NCI-H2227 treated with DMSO at 0.1 percent for 48 hours (cell line): ENCODE data around the gene DSCAML1.
A peak's percentile ranks its signal among the peaks of the same experiment; 100 is the strongest.

ENCODE experiments used
- DNase-seq: peaks from one replicate; lab custom pipeline; 2025; lab: John Stamatoyannopoulos, UW

The DSCAML1 gene

DNA sequence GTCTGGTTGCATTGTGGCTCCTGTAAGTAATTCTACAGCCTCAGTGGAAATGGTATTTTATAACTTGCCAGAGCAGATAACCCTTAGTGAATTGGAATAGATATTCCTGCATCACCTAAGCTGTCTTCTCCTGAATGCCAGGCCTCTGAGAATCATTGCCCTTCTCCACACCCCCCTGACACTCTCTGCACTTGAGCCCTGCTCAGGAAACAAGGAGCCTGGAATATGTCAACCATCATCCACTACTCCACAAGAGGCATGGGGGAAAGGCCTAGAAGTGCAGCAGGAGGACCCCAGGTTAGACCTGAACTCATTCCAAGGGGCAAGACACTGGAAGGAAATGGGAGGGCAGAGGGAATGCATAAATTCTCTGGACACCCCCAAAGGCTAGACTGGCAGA is 72.4 kb downstream of the DSCAML1 start:
- no peak for DNase-seq

DNA sequence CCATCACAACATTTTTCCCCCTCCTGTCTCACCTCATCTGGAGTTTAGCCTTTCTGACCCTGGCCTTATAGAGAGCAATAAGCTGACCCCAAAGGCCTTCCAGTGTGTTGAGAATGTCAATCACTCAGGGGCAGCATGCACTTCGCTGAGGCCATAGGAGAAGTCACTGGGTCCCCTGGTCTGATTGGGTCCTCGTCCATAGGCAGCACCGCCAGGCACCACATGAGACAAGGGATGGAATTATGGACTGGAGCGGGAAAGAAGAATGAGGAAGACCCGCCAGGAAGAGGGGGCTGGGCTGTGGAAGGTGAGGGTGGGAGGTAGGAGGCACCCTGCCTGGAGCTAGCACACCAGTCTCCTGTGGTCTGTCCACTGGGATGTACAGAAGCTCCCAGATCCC is 72.9 kb downstream of the DSCAML1 start:
- DNase-seq, result no peak

DNA sequence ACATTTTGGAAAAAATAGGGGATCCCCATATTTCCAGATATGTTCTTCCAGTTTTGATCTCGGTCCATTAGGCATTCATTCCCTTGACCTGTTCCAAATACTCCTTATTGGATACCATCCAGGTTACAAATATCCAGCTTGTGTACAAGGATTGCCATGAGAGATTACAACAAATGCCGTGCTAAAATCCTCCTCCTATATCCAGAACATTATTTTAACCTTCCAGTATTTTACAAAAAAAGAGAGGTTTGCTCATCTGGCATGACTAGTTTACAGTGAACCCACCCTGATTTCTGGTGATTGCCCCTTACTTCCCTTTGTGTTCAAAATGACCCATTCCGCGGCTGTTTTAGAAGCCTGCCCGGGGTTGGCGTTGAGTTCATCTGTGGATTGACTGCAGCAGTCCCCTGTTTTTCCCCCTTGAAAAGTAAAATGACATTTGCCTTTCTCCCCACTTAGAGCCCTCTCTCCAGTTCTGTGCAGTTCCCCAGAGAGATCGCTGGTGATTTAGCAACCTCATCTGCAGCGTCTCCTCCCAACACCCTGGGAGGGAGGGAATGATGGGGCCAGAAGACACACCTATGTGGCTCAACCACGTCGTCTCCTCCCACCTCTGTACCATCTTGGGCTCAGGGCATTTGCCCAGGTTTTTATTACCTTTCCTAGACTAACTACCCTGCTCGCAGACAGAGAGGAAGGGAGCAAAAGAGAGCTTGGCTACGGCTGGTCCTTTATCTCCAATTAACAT is 73.6 kb downstream of the DSCAML1 start:
- peak; percentile 13 for DNase-seq

DNA sequence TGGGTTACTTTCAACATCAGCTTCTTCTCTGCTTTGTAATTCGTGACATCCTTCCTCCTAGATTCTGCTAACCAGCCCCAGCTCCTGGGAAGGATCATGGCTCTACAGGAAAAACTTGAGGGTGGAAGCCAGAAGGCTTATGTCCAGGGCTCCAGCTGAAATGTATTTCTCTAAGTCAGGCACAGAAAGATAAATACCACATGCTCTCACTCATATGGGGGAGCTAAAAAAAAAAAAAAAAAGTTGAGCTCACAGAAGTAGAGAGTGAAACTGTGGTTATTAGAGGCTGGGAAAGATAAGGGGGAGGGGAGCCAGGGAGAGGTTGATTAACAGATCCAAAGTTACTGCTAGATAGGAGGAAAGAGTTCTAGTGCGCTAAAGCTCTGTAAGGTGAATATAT is 74.9 kb downstream of the DSCAML1 start:
- no peak for DNase-seq

DNA sequence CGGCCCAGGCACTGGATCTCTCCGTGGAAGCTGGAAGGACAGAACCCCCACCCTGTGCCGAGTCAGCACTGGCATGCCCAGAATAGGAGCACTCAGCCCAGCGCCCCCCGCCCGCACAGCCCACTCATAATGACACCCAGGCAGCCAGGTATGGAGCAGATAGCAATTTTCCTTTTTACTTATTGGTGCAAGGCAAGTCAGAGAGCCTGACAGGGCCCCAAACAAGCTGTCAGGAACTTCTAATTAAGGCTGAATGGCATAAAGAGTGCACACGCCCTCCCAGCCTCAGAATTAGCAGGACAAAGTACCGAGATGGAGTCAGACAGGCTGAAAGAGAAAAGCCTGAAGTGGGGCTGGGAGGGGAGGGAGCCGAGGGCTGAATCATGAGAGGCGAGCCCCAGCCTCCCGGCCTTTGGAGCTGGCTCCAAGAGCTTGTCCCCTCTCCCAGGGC is 76.9 kb downstream of the DSCAML1 start:
- DNase-seq, result peak; percentile 84

DNA sequence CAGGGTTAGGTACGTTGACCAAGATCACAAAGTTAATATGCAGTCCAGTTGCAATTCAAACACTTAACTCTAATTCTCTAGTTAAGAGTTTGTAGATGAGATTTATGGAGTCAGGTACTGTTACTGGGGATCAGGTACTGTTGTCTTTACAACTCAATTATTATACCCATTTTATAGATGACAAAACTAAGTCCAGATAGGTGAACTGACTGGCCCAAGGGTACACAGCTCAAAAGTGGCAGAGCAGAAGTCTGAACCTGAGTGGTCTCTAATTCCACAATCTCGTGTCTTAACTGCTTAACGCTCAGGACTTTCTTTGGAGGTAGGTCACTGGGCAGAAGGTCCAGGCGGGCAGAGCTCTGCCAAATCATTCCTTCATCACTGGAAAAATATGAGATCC is 77.5 kb downstream of the DSCAML1 start:
- no peak for DNase-seq

DNA sequence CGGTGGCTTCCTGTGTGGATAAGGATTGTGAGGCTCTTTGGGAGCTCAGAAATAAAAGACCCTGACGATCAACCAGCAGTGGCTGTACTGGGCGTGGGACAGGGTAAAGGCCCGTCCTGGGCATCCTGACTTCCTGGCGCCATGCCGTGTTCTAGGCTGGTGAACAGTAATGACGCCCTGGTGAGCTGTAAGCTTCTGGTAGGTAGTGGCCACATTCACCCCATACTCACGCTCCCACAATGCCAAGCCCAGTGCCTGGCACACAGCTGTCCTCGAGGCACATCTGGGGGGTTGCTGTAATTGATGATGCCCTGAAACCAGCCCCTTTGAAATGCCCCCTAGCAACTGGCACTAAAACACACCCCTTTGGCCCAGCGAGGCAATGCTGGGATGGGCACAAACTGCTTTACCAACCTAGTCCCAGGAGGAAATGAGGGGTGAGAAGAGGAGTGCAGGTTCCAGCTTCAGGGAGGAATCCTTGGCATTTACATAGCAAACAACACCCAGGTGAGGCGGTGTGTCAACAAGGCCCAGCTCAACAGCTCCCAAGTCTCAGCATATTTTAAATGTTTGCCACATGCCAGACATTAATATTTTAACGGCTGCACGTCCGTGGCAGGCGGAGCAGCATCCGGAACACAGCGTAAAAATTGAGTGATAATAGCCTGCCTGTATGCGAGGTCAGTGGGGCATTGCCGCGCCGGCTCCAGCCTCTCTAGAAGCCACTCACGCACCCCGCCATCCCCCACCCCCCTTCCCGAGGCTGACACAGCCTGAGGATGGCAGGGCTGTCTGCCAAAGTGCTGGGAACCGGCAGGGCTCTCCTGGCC is 79.3 kb downstream of the DSCAML1 start:
- peak; percentile 62 for DNase-seq

DNA sequence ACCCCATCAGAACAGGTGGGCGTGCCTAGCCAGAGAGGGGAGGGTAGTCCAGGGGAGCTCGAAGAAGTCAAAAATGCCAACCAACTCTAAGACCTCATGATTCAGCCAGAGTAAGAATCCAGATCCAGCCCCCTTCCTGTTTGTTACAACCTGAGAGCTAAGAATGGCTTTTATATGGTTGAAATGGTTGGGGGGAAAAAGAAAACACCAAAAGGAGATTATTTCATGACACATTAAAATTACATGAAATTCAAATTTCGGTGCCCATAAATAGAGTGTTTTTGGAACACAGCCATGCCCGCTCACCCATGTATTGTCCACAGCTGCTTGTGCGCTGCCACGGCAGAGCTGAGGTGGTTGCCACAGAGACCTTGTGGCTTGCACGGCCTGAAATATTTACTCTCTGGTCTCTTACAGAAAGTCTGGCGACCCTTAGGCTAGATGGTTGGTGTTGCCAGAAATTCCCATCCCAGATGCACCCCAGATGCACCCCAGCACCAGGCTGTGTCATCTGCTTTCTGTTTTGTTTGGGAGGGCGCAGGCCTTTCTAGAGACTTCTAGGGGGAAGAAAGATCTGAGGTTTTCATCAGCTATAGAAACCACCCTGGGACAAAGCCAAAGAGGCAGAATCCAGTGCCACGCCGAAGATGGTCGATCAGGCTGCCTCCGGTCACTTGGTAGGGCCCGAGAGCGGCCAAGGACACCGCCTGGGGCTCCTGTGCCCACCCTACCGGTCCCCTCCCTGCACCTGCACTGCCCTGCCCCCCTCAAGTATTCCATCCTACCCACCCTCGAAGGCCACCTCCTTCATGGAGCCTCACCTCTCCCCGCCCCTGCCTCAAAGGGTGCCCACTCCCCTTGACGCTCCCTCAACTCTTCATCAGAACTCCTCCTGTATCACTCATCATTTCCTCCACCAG is 80.2 kb downstream of the DSCAML1 start:
- DNase-seq, result no peak

DNA sequence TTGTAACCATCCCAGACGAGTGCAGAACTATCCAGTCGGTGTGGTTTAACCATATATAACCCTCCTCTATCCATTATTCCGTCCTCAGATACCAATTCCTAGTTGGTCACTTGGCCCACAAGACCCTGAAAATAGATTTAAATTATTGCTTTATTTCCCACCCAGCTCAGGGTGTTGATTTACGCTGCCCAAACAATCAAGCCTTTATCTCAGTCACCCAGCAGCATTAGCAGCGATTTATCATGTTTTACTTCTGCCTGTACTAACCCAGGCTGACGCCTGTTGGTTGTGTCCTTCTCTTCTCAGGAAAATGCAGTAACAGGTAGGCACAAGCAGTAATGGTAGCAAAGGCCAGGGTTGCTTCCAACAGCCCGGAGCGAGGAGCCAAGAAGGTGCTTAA is 81.2 kb downstream of the DSCAML1 start:
- DNase-seq, result no peak

DNA sequence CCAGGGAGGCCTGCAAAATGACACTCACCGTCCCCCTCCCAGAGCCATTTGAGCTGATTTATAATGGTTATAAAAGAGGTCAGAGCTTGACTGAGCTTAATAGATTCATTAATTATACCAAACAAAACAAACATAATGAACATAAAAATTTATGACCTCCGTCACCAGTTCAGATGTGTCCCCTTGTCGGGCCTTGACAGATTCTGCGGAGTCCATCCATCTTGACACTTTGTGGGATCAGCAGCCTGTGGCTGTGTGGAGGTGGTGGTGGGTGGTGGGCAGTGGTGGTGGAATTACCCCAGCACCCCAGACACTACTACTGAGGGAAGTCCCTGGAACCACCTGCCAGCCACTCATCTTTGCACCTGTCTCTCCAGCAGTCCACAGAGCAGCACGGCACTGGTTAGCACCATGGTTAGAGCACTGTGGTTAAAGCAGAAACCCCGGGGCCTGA is 83.5 kb downstream of the DSCAML1 start:
- DNase-seq, result no peak

DNA sequence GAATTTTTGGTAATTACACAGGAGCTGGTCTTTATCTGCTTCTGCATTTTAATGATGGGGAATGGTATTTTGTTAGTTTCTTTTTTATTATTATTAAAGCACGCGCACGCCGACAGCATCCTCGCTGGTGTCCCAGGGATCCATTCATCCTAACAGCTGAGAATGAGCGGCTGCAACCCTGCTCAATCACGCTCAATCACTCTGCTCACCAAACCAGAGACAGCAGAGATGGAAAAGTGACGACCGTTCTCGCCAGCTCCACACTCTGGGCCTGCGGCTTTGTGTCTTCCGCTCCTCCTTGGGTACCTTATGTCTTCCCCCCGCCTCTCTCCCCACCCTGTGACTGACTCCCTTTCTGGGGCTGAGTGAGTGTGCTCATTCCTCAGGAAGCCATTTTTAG is 84.5 kb downstream of the DSCAML1 start:
- DNase-seq, result no peak

DNA sequence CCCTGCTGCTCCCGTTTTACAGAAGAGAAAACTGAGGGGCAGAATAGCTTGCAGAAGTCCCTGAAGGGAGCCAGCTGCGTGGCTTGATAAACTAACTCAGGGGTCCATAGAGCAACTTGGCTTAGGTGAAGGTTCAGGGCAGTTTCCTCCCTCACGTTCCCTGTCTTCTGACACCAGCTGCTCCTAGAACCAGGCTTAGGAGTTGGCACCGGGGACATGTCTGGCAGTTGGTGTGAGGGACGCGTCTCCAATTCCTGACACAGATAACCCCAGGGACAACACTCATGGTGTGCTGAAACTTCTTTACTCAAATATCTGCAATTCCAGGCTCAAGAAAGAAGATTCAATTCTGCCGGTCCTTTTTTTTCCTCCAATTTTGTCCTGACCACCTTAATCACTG is 85.7 kb downstream of the DSCAML1 start:
- no peak for DNase-seq

DNA sequence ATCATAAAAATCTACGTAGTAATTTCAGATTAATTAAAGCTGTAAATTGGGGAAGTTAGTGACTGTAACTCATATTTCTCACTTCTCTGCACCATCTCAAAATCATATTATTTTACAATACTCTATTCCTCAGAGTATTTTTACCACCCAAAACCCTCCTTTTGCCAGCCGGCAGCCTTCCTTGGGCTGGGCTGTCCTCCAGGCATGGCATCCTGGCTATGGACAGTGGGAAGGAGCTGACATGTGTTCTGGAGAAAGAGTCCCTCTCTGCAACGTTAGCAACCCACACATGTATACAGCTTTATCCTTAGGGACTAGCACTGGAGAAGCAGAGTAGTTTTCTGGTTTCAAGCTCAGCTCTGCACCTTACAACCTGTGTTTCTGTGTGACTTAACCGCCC is 86.8 kb downstream of the DSCAML1 start:
- DNase-seq, result no peak

DNA sequence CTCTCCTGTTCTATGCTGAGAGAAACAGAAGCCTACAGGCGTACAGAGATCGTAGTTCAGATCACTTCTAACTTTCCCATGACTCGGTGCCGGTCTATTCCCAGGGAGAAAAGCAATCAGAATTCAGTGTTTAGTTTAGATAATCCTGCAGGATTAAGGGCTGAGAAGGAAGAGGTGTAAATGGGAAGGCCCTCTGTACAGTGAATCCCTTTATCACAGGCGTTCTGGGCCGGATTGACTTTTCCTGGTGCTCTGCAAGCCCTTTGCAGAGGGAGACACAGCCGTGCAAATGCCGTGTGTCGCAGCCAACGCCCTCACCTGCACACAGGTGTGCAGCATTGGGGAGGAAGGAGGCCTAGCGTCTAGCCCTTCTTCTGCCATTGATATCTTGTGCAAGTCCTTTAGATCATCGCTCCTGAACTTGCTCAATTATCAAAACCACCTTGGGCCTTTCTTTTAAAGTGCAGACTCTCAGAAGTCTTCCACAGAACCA is 90.6 kb downstream of the DSCAML1 start:
- DNase-seq, result no peak

DNA sequence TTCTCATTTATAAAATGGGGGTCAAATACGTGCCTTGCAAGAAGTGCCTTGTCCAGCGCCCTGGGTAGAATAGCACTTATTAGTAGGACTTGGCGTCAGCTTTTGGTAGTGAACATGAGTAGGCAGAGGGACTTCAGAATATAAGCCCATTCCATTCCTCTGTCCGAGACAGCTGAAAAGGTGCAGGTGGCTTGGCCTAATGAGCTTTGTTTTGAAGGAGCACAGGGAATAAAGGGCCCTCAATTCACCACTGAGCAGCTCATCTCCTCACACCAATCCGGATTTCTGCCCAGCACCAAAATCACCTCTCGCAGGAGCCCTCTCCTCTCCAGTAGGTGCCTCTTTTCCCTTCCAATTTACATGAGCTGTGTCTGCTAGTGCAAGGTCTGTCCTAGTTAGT is 91.2 kb downstream of the DSCAML1 start:
- DNase-seq, result no peak

DNA sequence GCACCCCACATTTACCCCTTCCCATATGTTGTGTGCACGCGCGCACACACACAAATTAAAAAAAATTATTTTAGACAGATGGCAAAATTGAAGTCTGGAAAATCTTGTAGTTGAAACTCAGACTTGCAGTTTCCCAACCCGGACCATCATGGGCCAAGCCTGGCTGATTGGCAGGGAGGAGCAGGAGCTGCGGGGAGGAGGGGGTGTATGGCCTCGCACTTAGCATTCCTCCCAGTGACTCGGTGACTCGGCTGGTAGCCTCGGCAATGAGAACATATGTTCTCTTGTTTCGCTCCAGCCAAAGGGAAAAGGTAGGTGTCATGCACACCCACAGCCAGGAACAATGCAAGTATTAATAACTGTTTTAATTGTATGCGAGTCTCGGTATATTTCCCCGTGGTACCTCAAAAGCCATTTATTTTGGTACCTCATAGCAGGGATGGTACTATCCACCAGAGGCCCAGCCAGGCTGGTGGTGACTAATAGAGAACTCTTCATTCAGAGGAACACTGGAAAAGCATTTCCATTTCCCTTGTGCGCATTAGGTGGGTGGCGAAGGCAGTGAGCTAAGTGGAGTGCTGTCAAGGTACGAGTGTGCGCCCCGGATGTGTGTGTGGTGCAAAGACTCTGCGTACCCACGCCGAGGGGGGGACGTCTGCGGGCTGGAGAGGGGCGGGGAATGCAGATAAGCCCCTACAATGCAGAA is 92.5 kb downstream of the DSCAML1 start:
- DNase-seq, result peak; percentile 25

DNA sequence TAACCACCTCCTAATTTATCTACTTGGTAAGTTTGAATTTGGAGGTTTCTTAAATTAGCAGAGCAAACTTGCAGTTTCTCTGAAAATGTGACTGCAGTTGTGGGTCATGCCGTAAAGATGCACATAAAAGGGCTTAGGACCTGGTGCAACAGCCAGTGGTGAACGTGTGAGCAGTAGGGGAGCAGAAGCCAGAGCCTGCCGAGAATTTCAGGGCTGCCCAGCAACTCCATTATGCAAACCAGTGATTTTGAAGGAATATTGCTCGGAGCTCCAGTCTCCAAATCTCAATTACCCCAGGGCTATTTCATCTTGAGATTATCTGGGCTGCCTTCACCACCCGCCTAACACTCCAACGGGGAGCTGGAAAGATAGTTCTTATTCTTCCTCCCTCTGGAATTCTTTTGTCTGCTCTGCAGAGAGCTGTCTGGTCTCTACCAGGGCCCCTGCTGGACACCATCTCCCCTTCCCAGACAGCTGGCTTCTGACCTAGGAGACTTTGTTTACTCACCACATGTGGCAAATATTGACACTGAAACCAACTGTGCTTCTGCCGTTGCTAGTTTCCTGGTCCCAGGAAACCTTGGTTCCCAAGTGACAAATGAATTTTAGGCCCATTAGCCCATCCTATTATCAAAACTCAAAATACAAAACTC is 93.9 kb downstream of the DSCAML1 start:
- DNase-seq, result no peak

DNA sequence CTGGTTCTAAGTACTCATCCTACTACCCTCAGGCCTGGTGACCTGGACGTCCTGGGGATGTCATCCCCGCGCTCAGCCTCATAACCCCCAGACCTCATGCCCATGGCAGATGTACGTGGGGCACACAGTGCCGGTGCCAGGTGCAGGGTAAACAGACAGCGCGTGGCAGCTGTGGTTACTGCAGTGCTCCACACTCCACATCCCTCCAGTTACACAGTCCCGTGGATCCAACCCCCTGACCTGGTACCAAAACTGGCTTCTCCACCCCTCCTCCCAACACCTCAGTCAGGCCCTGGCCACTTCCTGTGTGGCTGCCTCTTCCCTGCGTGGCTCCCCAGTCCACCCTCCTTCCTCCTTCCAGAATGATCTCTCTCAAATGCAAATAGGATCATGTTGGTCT is 95.2 kb downstream of the DSCAML1 start:
- no peak for DNase-seq

DNA sequence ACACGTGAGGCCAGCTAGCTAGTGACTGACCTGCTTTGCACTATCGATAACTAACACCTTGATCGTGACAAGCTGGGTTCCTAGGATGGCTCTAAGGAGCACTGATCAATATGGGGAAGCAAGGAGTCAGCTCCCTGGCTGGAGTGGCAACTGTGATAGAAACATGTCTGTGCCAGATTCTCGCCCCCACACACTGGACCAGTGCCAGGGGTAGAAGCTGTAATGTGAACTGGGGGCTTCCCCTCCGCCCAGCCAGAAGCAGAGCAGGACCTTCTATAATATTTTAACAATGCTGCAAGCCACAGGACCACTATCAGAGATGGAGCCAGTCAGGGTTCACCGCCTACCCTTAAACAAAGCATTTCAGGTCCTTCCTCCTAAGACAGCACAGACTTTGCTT is 96.5 kb downstream of the DSCAML1 start:
- DNase-seq, result no peak

DNA sequence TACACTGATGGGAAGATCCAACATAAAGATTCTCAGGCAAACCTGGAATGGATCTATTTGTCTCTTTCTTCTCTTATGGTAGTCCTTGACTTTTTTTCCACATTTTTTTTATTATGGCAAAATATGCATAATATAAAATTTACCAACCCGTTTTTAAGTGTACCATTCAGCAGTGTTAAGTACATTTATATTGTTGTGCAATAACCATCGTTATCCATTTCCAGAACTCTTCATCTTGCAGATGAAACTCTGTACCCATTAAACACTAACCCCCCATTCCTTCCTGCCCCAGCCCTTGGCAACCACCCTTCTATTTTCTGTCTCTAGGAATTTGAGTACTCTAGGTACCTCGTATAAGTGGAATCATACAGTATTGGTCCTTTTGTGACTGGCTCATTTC is 99.7 kb downstream of the DSCAML1 start:
- DNase-seq, result no peak

DNA sequence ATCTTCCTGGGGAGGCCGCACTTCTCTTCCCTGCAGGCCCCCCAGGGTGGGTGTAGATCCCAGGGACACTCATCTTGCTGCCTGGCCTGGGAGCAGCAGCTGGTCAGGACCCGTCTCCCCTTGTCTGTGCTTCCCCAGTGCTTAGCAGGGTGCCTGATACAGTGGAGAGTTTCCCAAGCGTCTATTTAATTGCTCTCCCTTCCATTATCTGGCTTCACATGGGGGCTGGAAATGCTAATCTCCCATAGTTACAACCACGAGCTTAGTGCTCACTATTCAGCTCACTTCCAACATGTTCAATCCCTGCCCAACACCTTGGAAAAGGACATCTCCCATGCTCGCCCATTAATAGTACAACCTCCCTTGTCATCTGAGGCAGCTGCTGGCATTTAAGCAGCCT is 100.5 kb downstream of the DSCAML1 start:
- DNase-seq, result no peak
